HEK293 (cell line): ENCODE data around the gene ZNF644.

Experiments used
- BCL11A ChIP-seq: fragments of 450-650 bp; formaldehyde crosslinking; IDR thresholded peaks from 2 replicates; pipeline ENCODE4 v1.5.1; 2016; ENCODE audit warnings: low read depth, missing biosample characterization, missing genetic modification characterization
- EGR2 ChIP-seq: fragments of 450-650 bp; formaldehyde crosslinking; IDR thresholded peaks from 2 replicates; pipeline ENCODE4 v1.5.1; 2016; ENCODE audit warnings: low read depth, missing biosample characterization, missing genetic modification characterization
- HOXC10 ChIP-seq: sonication (generic); formaldehyde crosslinking; IDR thresholded peaks from 2 replicates; pipeline ENCODE4 v1.8.1; 2023; ENCODE audit warnings: mild to moderate bottlenecking, missing genetic modification reagents
- KLF1 ChIP-seq: fragments of 450-650 bp; formaldehyde crosslinking; IDR thresholded peaks from 2 replicates; pipeline ENCODE4 v1.5.1; 2016; ENCODE audit warnings: missing biosample characterization, missing genetic modification characterization
- KLF17 ChIP-seq: fragments of 450-650 bp; formaldehyde crosslinking; IDR thresholded peaks from 2 replicates; pipeline ENCODE4 v1.5.1; 2016; ENCODE audit warnings: missing biosample characterization, missing genetic modification characterization
- KLF8 ChIP-seq: fragments of 450-650 bp; formaldehyde crosslinking; IDR thresholded peaks from 2 replicates; pipeline ENCODE4 v1.5.1; 2016; ENCODE audit warnings: missing biosample characterization, missing genetic modification characterization
- PATZ1 ChIP-seq: fragments of 450-650 bp; formaldehyde crosslinking; IDR thresholded peaks from 2 replicates; pipeline ENCODE4 v1.5.1; 2016; ENCODE audit warnings: missing biosample characterization, missing genetic modification characterization
- PRDM4 ChIP-seq: fragments of 450-650 bp; formaldehyde crosslinking; IDR thresholded peaks from 2 replicates; pipeline ENCODE4 v1.5.1; 2017; ENCODE audit warnings: missing biosample characterization, missing genetic modification characterization
- SCRT2 ChIP-seq: fragments of 450-650 bp; formaldehyde crosslinking; IDR thresholded peaks from 2 replicates; pipeline ENCODE4 v1.5.1; 2016; ENCODE audit warnings: missing biosample characterization, missing genetic modification characterization
- SP2 ChIP-seq: fragments of 450-650 bp; formaldehyde crosslinking; IDR thresholded peaks from 2 replicates; pipeline ENCODE4 v1.5.1; 2016; ENCODE audit warnings: missing biosample characterization, missing genetic modification characterization
- WT1 ChIP-seq: fragments of 450-650 bp; formaldehyde crosslinking; IDR thresholded peaks from 2 replicates; pipeline ENCODE4 v1.5.1; 2016; ENCODE audit warnings: missing biosample characterization, missing genetic modification characterization
- YY2 ChIP-seq: fragments of 450-650 bp; formaldehyde crosslinking; IDR thresholded peaks from 2 replicates; pipeline ENCODE4 v1.5.1; 2016; ENCODE audit warnings: missing biosample characterization, missing genetic modification characterization
- ZBTB48 ChIP-seq: fragments of 450-650 bp; formaldehyde crosslinking; IDR thresholded peaks from 2 replicates; pipeline ENCODE4 v1.5.1; 2016; ENCODE audit warnings: missing biosample characterization, missing genetic modification characterization
- ZFHX2 ChIP-seq: fragments of 450-650 bp; formaldehyde crosslinking; conservative IDR thresholded peaks from 2 replicates; pipeline ENCODE4 v1.5.1; 2016; ENCODE audit warnings: missing biosample characterization, missing genetic modification characterization
- ZNF121 ChIP-seq: fragments of 450-650 bp; formaldehyde crosslinking; IDR thresholded peaks from 2 replicates; pipeline ENCODE4 v1.5.1; 2016; ENCODE audit warnings: missing biosample characterization, missing genetic modification characterization
- ZNF138 ChIP-seq: fragments of 450-650 bp; formaldehyde crosslinking; IDR thresholded peaks from 2 replicates; pipeline ENCODE4 v1.5.1; 2016; ENCODE audit warnings: missing biosample characterization, missing genetic modification characterization, borderline replicate concordance
- ZNF146 ChIP-seq: fragments of 450-650 bp; formaldehyde crosslinking; IDR thresholded peaks from 2 replicates; pipeline ENCODE4 v1.5.1; 2016; ENCODE audit warnings: missing biosample characterization, missing genetic modification characterization
- ZNF155 ChIP-seq: fragments of 450-650 bp; formaldehyde crosslinking; IDR thresholded peaks from 2 replicates; pipeline ENCODE4 v1.5.1; 2016; ENCODE audit warnings: missing biosample characterization, missing genetic modification characterization
- ZNF19 ChIP-seq: fragments of 450-650 bp; formaldehyde crosslinking; IDR thresholded peaks from 2 replicates; pipeline ENCODE4; 2016; ENCODE audit warnings: missing biosample characterization, missing genetic modification characterization, low read depth
- ZNF366 ChIP-seq: fragments of 450-650 bp; formaldehyde crosslinking; conservative IDR thresholded peaks from 2 replicates; pipeline ENCODE4 v1.5.1; 2016; ENCODE audit warnings: missing biosample characterization, missing genetic modification characterization
- ZNF416 ChIP-seq: fragments of 450-650 bp; formaldehyde crosslinking; IDR thresholded peaks from 2 replicates; pipeline ENCODE4 v1.5.1; 2016; ENCODE audit warnings: missing biosample characterization, missing genetic modification characterization
- ZNF449 ChIP-seq: fragments of 450-650 bp; formaldehyde crosslinking; IDR thresholded peaks from 2 replicates; pipeline ENCODE4 v1.5.1; 2017; ENCODE audit warnings: missing biosample characterization, mild to moderate bottlenecking, missing genetic modification characterization, moderate library complexity
- ZNF48 ChIP-seq: fragments of 450-650 bp; formaldehyde crosslinking; IDR thresholded peaks from 2 replicates; pipeline ENCODE4 v1.5.1; 2016; ENCODE audit warnings: missing biosample characterization, missing genetic modification characterization
- ZNF501 ChIP-seq: fragments of 450-650 bp; formaldehyde crosslinking; IDR thresholded peaks from 2 replicates; pipeline ENCODE4 v1.5.1; 2016; ENCODE audit warnings: missing biosample characterization, missing genetic modification characterization
- ZNF518A ChIP-seq: fragments of 450-650 bp; formaldehyde crosslinking; conservative IDR thresholded peaks from 2 replicates; pipeline ENCODE4 v1.5.1; 2016; ENCODE audit warnings: low read depth, missing biosample characterization, missing genetic modification characterization
- ZNF521 ChIP-seq: fragments of 450-650 bp; formaldehyde crosslinking; IDR thresholded peaks from 2 replicates; pipeline ENCODE4 v1.5.1; 2017; ENCODE audit warnings: missing biosample characterization, mild to moderate bottlenecking, missing genetic modification characterization
- ZNF785 ChIP-seq: fragments of 450-650 bp; formaldehyde crosslinking; IDR thresholded peaks from 2 replicates; pipeline ENCODE4 v1.5.1; 2016; ENCODE audit warnings: missing biosample characterization, missing genetic modification characterization
- ZNF791 ChIP-seq: fragments of 450-650 bp; formaldehyde crosslinking; IDR thresholded peaks from 2 replicates; pipeline ENCODE4 v1.5.1; 2016; ENCODE audit warnings: missing biosample characterization, missing genetic modification characterization

ZNF644 gene

GRCh38 chr1:91021686-91022517 lies at the start of gene ZNF644 (continued):
- TF ChIP-seq KLF8 (tag by site-specific recombination) = peak; percentile 32; the same call in 1 of the 2 replicates
- no peak; the same call in none of the 2 replicates for TF ChIP-seq ZNF449
- peak; percentile 97 for TF ChIP-seq PATZ1 (tag by site-specific recombination)
- 0 out of 2 replicates have a peak, but pooled peaks have one; percentile 14 for TF ChIP-seq ZNF366 (tag by site-specific recombination)
- no peak for TF ChIP-seq ZNF138 (tag by site-specific recombination)
- TF ChIP-seq ZNF416 (tag by site-specific recombination) = no peak
- TF ChIP-seq PRDM4 (tag by site-specific recombination) = peak; percentile 9; the same call in 1 of the 2 replicates
- peak; percentile 29; the same call in 1 of the 2 replicates for TF ChIP-seq KLF1 (tag by site-specific recombination)
- no peak for TF ChIP-seq ZNF155 (tag by site-specific recombination)
- TF ChIP-seq ZNF48 (tag by site-specific recombination) = no peak
- no peak for TF ChIP-seq SCRT2 (tag by site-specific recombination)
- peak; percentile 48 for TF ChIP-seq YY2 (tag by site-specific recombination)
- 0 out of 2 replicates have a peak, but pooled peaks have one; percentile 20 for TF ChIP-seq ZBTB48 (tag by site-specific recombination)
- no peak; the same call in none of the 2 replicates for TF ChIP-seq ZNF518A
- TF ChIP-seq HOXC10 (CRISPR knock-in tag) = no peak
- TF ChIP-seq EGR2 = peak; percentile 81
- TF ChIP-seq ZFHX2 (tag by site-specific recombination) = peak; percentile 85
- peak; percentile 42; the same call in 1 of the 2 replicates for TF ChIP-seq BCL11A (tag by site-specific recombination)
- no peak for TF ChIP-seq ZNF791
- TF ChIP-seq ZNF521 = no peak
- TF ChIP-seq KLF17 (tag by site-specific recombination) = peak; percentile 57; the same call in 1 of the 2 replicates
- TF ChIP-seq ZNF501 (tag by site-specific recombination) = peak; percentile 83
- peak; percentile 93 for TF ChIP-seq SP2
- TF ChIP-seq ZNF146 (tag by site-specific recombination) = no peak
- no peak for TF ChIP-seq ZNF19 (tag by site-specific recombination)
- peak; percentile 30; the same call in 1 of the 2 replicates for TF ChIP-seq ZNF785 (tag by site-specific recombination)
- peak; percentile 77 for TF ChIP-seq ZNF121
- TF ChIP-seq WT1 (tag by site-specific recombination) = peak; percentile 61; the same call in 1 of the 2 replicates
